ENCODE measurements around the gene H1-8.
"Not testable (repeated sequence)": the region's sequence is repeated elsewhere in the genome, so short reads cannot be mapped to it uniquely, and the experiment has no call there.

The H1-8 gene

DNA sequence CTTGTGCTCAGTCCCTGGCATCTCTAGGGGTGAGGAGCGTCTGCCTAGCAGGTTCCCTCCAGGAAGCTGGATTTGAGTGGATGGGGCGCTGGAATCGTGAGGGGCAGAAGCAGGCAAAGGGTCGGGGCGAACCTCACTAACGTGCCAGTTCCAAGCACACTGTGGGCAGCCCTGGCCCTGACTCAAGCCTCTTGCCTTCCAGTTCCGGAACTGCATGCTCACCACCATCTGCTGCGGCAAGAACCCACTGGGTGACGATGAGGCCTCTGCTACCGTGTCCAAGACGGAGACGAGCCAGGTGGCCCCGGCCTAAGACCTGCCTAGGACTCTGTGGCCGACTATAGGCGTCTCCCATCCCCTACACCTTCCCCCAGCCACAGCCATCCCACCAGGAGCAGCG lies 9.6 kb upstream of the H1-8 start:
- no peak for DNase-seq (ENCODE audit: low spot score)

GRCh38 chr3:129534428-129535027 lies 8.4 kb upstream of the H1-8 start:
- DNase-seq (ENCODE audit: low spot score), result no peak

GRCh38 chr3:129535075-129535474 lies 7.9 kb upstream of the H1-8 start:
- no peak for DNase-seq (ENCODE audit: low spot score)

DNA sequence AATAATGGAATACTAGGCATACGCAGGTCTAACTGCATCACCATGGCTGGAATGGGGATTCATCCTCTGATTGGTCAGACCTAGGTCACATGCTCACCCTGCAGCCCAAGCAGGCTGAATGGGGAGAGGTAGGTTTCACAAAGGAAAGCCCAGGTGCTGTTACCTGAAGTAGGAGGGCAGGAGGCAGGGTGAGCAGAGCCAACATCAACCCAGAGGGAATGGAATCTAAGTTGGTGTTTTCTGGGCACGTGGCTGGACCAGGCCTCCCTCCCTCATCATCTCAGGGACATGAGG lies 6.7 kb upstream of the H1-8 start:
- DNase-seq (ENCODE audit: low spot score), result no peak

GRCh38 chr3:129536804-129537203 lies 6.2 kb upstream of the H1-8 start:
- DNase-seq (ENCODE audit: low spot score), result no peak

DNA sequence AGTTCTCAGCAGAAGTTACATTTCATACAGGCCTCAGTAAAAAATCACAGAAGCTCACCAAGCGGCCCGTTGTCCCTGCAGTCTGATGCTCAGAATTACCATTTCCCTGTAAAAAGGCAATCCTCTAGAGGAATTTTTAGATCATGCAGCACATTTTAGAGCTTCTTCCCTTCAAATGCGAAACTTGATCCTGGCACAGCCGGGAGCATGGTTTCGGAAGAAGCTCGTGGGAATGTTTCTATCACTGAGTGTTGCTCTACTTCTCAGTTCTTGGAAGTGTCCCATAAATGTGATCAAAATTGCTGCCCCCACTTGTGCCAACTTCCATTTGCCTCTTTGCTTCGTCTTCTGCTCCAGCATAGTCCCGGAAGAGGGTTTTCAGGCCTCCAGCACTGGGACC lies 3.8 kb upstream of the H1-8 start:
- no peak for DNase-seq (ENCODE audit: low spot score)

GRCh38 chr3:129540776-129541516 lies 2.0 kb upstream of the H1-8 start:
- DNase-seq (ENCODE audit: low spot score), result no peak

GRCh38 chr3:129542747-129543146 lies 228 bp upstream of the H1-8 start:
- no peak for DNase-seq (ENCODE audit: low spot score)

GRCh38 chr3:129543999-129544398 lies 1.0 kb downstream of the H1-8 start:
- no peak for DNase-seq (ENCODE audit: low spot score)

GRCh38 chr3:129545951-129546350 lies 3.0 kb downstream of the H1-8 start:
- DNase-seq (ENCODE audit: low spot score), result not testable (repeated sequence)

- no peak for DNase-seq (ENCODE audit: low spot score)
Observed at GRCh38 chr3:129547241-129547640, 4.3 kb downstream of the H1-8 start.

DNA sequence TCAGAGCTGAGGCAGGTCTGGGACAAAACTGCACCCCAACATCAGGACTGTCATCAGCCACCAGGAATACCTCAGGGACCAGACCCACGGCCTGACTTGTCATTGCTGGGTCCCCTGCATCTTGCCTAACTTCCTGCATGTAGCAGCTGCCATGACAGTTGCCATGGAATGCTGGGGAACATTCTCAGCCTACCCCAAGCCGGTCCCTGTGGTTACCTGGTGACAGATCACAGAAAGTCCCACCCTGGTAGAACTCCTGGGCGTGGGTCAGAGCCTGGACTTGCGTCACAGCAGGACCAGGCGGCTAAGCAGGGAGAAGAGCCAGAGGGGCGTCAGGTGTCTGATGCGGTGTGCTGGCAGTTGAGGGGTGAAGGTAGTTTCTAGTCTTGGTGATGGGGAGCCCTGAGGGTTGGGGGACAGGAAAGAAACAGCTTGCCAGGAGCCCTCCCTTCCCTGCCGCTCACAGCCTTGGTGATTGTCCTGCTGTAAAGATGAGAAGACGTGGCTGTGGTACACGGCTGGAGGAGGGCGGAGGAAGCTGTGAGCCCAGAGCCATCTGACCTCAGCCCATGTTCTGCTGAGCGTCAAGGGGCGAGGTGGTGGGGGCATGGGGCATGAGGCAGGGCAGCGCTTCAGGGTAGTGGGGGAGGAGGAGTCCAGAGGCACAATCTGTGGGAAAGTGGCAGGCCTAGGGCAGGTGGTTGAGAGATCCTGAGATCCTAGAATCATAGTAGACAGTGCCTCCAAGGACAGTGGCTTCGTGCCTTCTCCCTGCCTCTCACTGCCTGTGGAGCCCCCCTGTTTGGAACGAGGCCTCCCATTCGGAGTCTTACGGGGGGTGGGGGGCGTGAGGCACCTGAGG lies 5.4 kb downstream of the H1-8 start:
- DNase-seq (ENCODE audit: low spot score), result no peak

- DNase-seq (ENCODE audit: low spot score), result no peak
Observed at GRCh38 chr3:129549006-129549800, 6.2 kb downstream of the H1-8 start.

- DNase-seq (ENCODE audit: low spot score), result no peak
Observed at GRCh38 chr3:129549805-129550204, 6.8 kb downstream of the H1-8 start.

DNA sequence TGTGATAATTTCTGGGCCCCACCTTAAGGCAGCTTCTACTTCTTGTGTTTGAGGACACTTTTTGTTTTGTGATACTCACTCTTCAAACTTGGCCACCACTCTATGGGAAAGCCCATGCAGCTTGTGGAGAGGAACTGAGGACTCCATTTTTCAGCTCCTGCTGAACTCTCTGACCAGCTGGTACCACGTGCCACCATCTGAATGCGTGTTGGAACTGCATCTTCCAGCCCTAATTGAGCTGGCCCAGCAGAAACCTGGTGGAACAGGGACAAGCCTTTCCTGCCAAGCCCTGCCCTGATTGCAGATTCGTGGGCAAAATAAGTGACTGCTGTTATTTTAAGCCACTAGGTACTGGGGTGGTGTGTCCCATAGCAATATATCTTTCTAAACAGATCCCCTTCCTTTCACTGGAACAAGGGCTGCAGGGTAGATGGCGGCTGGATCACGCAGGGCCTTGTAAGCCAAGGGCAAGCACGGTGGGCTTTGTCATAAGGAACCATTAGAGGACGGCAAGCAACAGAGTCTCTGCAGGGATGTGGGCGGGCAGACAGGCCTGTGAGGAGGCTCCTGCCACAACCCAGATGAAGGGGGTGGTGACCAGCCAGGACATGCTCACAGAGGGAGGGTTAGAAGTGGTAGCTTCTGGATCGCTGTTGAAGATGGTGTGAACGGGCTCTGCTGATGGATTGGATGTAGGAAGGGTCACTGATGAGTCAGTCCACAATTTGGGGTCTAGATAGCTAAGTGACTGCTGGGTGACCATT lies 9.5 kb downstream of the H1-8 start:
- no peak for DNase-seq (ENCODE audit: low spot score)

DNA sequence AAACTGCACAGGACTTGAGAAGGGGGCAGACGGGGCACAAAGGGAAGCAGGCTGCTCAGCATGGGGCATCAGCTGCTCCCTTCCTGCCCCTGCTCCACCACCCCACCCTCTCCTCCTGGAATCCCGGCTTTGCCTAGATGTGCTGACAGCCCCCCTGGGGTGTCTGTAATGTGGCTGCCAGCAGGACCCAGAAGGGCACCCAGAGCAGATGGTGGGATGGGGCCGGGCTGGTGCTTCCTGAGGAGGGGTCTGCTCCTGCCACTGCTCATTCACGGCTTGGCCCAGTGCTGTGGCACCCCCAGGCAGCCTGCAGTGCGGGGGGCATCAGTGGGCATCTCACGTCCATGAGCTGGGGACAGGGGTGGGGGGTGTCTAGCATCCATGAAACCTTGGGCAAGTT lies 10.2 kb downstream of the H1-8 start:
- no peak for DNase-seq (ENCODE audit: low spot score)

DNA sequence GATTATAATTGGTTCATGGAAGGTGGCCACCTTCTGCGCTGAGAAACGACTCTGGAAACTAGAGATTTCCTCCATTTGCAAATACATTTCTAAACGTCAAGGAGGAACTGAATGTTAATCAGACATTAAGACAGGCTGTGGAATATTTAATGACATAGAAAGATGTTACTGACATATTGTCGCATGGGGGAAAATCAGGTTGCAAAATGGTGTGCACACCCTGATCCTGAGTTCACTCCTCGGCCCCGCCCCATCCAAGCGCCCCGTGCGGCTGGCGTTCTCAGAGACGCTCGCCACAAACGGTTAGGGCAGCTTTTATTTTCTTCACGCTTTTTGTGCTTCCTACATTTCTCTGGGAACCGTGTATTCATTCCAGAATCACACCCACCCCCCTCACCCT lies 10.7 kb downstream of the H1-8 start:
- no peak for DNase-seq (ENCODE audit: low spot score)

GRCh38 chr3:129554356-129555152 lies 11.6 kb downstream of the H1-8 start:
- DNase-seq (ENCODE audit: low spot score), result no peak

DNA sequence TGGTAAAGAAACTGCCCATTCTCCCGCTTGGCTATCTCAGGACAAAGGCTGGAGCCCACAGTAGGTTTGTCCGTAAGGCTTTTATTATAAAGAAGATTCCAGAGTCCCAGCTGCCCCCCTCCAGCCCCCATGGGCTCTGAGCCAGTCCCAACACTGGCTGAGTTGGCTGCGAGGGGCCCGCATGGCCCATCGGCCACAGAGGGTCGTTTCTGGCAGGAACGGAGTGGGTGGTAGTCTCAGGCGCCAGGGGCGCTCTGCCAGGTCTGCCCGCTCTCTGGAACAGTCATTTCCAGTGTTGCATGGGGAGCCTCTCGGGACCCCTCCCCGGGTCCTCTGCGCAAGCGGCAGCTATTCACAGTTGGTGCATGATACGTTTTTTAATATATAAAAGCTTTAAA lies 12.2 kb downstream of the H1-8 start:
- no peak for DNase-seq (ENCODE audit: low spot score)

- no peak for DNase-seq (ENCODE audit: low spot score)
Observed at GRCh38 chr3:129555616-129556357, 12.8 kb downstream of the H1-8 start.

All from COLO829 (cell line).